HG03039 (cell line): ENCODE results near the gene CAMTA1.
"Not testable (repeated sequence)": the region's sequence is repeated elsewhere in the genome, so short reads cannot be mapped to it uniquely, and the experiment has no call there.

Experiments
- ATAC-seq: cut with Tn5 transposase; IDR thresholded peaks from one replicate; pipeline ENCODE4 v1.9.1; 2021; ENCODE audit warnings: mild to moderate bottlenecking, moderate library complexity; ENCODE audit not compliant: unreplicated experiment

The CAMTA1 gene

GRCh38 chr1:7127322-7128075 is 342.2 kb downstream of the CAMTA1 start:
- ATAC-seq, result no peak

DNA sequence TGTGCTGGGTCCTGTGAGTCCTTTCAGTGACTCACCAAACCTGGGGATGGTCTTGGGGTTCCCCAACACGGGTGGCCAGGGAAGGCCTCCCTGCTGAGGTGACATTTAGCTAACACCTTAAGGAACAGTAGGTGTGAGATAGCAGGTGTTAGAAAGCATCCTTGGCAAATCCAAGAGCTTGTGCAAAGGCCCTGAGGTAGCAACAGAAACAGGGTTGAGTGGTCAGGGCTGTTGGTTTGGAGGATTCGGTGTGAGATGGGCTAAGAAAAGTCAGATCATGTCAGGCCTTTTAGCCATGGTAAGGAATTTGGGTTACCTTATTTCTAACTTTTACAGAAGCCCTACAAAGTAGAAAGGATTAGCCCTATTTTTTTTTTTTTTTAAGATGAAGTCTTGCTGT is 343.0 kb downstream of the CAMTA1 start:
- ATAC-seq, result no peak

- no peak for ATAC-seq
Measured at GRCh38 chr1:7130127-7130526, 344.9 kb downstream of the CAMTA1 start.

DNA sequence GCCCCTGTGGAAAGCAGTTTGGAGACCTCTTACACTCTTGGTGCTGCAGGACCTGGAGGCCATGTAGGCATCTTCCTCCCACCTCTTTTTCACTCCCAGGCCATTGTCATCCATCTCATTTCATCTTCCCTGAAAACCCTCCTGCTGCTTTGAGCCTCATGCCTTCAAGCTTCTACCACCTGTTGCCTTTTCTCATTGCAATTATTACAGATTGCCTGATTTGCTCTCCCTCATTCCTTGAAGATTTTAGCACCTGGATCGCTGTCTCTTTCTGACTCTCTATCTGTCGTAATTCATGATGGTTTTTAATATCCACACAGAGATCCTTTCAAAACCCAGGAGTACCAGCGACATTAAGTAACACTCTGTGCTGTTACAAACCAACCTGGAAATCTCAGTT is 350.2 kb downstream of the CAMTA1 start:
- no peak for ATAC-seq

DNA sequence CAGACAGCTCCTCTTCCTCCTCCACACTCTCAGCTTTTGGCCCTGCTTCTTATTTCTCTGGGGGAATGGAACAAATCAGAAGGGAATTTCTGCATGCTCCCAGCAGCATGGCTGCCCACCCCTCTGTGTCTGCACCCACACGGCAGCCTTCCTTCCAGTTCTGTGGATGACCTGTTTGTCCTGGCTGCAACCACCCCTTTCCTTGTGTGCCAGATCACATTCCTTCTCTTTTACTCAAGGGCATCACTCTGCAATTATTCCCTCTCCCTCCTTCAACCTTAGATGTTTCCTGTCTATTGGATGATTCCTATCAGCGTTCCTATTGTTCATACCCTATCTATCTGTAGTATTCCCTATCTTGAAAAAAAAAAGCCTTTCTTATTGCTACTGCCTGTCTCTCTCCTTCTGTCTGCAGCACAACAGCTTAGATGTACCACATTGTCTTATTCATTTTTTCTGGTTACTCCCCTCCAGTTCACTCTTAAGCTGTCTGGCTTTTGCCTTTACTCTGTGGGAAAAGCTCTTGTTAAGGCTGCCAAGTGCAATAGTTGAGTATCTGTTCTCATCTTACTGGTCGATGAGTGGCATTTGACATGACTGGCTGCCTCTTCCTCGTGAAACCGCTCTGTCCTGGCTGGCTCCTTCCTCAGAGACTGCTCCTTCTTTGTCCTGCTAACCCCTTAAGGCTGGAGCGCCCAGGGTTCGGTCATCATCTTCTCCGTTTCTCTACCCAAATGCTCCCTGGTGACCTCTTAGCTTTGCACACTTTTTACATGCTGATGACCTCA is 351.1 kb downstream of the CAMTA1 start:
- ATAC-seq, result no peak

DNA sequence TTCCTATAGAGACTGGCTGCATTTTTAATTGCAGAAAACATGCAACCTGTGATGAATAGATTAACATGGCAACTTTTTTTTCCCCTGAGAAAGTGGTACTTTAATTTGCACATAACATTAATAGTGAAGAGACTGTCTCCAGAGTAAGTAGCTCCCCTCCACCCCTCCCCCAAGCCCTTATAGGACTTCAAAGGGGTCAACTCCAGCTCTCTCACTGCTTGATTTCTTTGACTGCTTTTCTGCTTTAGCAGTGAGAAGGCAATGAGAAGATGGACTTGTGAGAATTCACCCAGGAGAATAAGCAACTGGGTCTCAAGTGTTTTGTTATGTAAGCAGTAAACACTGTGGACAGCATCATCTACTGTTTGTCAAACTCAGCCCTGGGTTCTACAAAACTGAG is 355.0 kb downstream of the CAMTA1 start:
- ATAC-seq, result no peak

GRCh38 chr1:7145947-7146346 is 360.7 kb downstream of the CAMTA1 start:
- no peak for ATAC-seq

- no peak for ATAC-seq
Measured at GRCh38 chr1:7146710-7147109, 361.5 kb downstream of the CAMTA1 start.

GRCh38 chr1:7147581-7148282 is 362.5 kb downstream of the CAMTA1 start:
- ATAC-seq, result not testable (repeated sequence)

DNA sequence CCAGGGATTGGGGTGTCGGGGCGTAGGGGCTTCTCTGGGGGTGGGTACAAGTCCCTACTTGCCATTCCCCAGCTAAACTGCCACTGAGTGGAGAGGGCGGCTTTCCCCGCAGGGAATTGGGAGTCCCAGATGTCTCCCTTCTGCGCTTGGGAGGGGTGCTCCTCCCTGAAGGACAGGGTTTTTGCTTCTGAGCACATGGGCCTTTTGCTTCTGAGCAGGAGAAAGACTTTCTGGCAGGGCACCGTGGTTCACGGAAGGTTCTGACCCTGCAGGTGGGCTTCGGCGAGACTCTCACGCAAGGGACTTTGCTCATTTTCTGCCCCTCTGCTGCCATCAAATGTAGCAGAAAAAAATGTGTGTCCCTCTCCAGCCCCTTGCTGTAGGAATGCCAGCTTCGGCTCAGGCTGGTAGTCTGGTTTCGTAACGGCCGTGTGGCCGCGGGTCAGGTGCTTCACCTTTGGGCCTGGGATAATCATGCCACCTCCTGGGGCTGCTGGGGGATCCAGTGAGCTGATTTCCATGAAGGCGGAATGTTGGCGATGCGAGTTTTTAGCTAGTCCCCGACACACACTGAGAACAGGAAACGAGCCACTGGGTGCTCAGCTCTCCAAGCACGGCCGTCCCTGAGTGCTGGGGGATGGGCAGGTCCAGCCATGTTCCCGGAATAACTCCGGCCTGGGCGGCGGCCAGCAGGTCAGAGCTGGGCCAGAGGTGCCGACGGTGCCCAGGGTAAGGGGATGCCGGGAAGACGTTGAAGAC is 364.0 kb downstream of the CAMTA1 start:
- no peak for ATAC-seq

DNA sequence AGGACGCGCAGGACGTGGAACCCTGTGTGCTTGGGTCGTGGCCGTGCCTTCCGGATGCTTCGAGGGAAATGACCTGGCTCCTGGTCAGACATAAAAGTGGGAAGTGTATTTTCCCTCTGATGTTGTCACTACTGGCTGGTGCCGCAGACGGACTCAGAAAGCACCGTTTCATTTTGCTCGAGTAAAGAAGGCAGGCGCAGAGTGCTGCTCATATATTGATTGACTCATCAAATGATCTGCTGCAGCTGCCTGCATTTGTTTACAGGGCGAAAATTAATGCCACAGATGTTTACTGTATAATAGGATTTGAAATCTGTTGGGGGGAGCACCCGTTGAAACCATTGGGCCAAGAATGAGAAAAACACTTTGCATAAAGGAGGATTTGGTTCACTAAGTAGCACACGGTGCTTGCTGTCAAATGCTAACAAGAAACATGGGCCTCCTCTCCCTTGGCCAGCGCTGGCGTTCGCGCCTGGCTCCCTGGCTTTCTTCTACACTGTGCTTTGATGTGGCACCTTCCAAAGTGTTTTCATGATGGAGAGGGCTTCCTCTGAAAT is 365.5 kb downstream of the CAMTA1 start:
- no peak for ATAC-seq

GRCh38 chr1:7151978-7152377 is 366.7 kb downstream of the CAMTA1 start:
- ATAC-seq, result no peak

- ATAC-seq, result no peak
Measured at GRCh38 chr1:7152655-7153054, 367.4 kb downstream of the CAMTA1 start.

DNA sequence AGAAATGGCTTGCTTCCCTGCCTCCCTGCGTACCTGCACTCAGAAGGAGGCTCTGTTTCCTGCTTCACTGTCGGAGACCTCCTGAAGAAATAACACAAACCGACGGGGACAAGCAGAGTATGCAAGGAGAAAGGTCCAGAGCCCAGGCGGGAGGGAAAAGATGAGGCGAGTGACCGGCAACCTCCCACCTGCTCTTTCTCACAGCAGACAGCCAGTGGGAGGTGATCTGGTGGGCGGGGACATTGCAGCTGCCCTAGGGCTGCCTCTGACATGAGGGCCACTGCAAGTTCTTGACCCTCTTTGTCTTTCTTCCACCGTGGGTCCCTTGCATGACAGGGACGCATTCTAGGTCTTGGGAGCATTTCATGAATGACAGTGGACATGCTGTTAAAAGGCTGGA is 368.2 kb downstream of the CAMTA1 start:
- ATAC-seq, result no peak

DNA sequence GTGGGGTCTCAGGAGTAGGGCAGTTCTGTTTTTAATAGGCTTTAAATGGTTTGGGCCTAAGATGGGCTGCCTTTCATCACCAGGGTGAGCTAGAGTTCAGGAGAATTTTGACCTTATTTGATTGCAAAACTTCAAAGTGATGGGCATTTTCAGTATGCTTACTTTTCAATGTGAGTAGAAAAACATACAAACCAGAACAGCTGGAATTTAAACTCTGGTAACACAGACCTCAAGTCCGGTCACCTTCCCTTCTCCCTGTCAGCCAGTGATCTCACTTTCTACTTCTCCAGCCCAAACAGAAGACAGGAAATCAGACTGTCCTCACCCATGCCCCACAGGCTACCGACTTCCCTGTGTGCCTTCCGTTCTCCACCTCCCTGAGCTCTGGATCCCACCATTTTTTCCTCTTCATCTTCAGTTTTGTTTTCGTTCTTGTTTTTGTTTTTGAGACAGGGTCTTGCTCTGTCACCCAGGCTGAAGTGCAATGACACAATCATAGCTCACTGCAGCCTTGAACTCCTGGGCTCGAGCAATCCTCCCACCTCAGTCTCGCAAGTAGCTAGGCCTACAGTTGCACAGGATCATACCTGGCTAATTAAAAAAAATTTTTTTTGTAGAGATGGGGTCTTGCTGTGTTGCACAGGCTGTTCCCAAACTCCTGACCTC is 374.0 kb downstream of the CAMTA1 start:
- no peak for ATAC-seq

- ATAC-seq, result not testable (repeated sequence)
Measured at GRCh38 chr1:7168554-7168953, 383.3 kb downstream of the CAMTA1 start.

- no peak for ATAC-seq
Measured at GRCh38 chr1:7171168-7171567, 385.9 kb downstream of the CAMTA1 start.

DNA sequence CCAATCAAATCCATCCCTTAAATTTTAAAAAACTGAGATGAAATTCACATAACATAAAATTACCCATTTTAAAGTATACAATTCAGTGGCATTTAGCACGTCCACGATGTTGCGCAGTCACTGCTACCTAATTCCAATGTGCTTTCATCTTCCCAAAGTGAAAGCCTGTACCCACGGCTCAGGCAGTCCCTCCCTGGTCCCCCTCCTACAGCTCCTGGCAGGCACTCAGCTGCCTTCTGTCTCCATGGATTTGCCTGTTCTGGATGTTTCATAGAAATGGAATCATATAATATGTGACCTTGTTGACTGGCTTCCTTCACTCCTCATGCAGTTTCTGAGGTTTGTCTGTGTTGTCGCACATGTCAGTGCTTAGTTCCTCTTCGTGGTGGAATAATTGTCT is 386.3 kb downstream of the CAMTA1 start:
- ATAC-seq, result no peak

- no peak for ATAC-seq
Measured at GRCh38 chr1:7172804-7173203, 387.6 kb downstream of the CAMTA1 start.

GRCh38 chr1:7174561-7174960 is 389.3 kb downstream of the CAMTA1 start:
- no peak for ATAC-seq
